GM18520 (cell line): ENCODE results near the gene ADM.

Experiments
- ATAC-seq: cut with Tn5 transposase; IDR thresholded peaks from one replicate; pipeline ENCODE4 v1.9.1; 2021; ENCODE audit not compliant: unreplicated experiment

ADM gene

DNA sequence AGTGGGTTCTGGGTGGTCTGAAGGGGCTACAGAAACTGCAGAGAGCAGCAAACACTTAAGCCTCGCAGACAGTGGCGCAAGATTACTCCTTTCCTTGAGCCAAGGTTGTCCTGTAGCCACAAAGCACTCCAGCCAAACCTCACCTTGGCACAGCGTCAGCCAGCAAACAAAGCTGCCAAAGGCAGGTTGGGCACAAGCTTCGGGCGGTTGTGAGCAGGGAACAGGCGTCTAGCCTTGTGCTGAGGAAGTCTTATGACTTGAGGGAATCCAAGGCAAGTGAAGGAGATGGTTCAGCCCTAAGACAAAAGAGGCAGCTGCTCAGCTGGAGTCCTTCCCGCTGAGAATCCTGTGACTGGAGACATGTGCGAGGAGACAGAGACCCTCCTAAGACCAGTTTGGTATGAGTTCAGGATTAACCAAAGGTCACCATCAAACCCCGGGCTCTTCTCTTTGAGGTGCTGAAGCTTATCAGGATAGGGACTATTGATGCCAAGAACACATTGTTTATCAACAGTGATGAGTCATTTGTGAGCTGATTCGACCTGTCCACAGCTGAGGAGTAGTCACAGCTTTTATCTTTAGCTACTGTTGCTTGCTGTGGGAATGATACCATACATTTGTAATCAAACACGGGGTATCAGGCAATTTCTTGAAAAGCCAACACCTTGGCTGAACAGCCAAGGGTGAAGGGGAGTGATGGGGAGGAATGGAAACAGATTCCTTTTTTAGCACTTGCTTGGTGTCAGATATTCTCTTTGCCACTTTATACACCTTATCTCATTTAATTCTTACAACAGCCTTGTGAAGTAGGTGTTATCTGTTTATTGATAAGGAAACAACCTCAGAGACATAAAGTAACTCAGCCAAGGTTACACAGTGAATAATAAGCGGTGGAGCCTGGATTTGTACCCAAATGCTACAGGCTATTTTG lies 4.6 kb downstream of the ADM start:
- no peak for ATAC-seq

DNA sequence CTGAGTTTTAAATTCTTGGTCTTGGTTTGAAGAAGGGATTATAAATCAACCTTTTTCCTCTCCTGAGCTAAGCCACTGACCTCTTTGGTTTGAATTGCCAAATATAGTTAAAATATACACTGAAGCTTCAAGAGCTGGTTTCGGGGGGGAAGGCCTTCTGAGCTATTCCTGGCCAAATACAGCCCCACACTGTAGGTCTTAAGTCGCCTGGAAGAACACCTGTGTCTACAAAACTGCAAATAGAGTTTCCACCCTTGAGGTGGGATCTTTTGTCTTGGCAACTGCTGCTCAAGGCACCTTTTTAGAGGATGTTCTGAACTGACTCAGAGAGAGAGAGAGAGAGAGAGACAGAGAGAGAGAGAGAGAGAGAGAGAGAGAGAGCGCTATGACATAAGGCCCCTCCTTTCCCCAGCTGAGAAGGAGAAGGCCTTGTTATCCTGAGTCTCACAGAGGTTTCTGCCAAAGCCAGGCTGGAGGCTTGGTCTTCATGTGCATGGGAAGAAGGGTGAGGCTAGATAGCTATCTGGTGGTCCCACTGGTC lies 5.5 kb downstream of the ADM start:
- no peak for ATAC-seq

DNA sequence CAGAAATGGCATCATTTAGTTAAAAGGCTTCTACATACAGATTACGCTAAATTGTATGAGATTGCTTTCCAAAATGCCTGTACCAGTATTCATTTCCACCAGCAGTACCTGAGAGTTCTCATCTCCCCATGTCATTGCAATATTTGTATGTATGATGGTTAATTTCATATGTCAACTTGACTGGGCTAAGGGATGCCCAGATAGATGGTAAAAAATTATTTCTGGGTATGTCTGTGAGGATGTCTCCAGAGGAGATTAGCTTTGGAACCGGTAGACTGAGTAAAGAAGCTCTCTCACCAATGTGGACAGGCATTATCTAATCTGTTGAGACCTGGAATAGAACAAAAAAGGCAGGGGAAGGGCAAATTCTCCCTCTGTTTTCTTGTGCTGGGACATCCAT lies 6.9 kb downstream of the ADM start:
- ATAC-seq, result no peak

DNA sequence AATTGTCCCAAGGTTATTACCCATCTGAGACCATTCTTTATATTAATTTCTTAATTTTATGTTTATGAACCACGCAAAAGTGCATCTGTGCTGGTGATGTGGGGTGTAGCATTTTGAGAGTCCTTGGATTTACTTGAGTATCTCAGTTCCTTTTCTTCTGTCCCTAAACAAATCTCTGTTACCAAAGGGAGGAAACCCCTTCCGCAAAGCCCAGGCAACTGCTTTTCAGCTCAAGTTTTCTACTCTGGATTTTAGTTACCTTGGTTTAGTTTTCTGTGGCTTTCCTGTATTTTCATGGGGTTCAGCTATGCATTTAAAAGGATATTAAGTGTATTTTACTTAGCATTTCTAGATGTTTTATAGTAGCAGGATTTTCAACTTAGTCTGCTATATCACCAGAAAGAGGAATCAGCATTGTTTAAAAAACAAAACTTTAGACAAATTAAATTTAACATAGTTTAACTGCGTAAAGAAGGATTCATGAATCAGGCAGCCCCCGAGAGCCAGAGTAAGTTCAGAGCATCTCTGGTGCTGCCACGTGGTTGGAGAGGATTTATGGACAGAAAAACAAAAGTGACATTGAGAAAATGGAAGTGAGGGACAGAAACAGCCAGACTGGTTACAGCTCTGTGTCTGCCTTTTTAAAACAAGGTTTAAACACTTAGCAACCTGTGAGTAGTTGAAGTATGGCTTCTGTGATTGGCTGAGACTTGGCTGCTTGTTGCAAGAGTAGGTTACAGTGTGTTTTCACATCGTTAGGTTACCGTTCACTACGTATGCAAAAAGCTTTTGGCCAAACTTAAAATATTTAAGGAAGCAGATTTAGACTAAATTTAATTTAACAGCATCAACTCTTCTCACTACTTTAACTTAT lies 9.6 kb downstream of the ADM start:
- peak; percentile 82 for ATAC-seq

DNA sequence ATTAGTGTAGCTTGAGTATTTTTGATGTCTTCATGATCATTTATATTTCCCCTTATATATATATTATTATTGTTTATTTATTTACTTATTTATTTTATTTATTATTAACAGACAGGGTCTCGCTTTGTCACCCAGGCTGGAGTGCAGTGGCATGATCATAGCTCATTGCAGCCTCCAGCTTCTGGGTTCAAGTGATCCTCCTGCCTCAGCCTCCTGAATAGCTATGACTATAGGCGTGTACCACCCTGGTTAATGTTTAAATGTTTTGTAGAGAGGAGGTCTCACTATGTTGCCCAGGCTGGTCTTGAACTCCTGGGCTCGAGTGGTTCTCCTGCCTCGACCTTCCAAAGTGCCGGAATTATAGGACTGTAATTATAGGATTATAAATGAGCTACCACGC lies 10.2 kb downstream of the ADM start:
- ATAC-seq, result no peak

DNA sequence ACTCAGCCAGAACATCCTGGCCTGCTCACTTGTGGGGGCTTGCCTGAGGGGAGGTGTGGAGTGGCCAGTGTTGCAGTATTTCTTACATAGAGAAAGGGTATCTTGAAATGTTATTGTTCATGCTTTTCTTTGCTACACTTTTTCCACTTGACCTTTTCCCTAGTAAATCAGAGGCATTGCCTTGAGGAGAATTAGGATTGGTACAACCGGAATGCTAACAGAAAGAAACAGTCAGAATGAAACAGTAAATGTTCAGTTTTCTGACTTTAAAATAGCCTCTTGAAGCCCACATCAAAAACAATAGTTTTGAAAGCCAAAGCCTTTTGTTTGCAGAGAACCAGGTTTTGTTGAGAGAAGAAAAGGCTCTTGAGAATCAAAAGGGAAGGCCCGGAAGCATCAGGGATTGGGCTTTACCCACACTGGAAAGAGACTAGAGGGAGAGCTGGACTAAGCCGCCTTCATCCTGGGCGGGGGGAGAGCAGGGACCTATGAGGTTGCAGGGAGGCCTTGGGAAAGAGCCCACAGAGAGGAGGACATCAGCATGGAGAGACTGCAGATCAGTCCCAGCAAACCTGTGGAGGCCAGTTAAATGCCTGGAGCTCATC lies 12.4 kb downstream of the ADM start:
- no peak for ATAC-seq

DNA sequence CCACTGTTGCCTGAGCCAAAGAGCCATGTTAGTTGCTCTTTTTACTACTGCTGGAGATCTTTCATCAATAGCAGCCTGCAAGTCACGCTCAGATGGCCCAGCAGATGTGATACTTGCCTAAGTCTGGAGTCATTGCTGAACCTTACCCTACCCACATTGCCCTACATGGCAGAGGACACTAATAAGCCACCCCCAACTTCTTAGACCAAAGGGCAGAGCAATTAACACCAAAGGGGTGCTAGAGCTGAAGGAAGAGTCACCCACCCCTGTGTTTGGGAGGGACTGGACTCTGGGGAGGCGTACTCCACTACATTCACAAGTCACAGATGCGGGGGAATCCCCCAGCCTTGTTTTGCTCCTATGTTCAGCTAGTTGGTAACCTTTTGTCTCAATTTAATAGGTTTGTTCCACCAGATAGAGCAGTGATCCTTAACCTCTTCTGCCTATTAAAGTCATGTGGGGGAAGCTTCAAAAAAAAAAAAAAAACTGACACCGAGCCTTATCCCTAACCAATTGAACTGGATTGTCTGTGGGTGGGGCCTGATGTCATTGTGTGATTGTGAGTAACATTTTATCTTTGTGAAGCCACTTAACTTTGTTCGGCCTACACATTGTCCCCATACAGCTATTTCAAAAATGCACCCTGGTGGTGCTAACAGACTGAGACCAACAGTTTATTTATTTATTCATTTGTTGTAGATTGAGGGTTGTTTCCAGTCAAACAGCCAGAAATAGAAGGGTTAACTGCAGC lies 13.1 kb downstream of the ADM start:
- no peak for ATAC-seq

DNA sequence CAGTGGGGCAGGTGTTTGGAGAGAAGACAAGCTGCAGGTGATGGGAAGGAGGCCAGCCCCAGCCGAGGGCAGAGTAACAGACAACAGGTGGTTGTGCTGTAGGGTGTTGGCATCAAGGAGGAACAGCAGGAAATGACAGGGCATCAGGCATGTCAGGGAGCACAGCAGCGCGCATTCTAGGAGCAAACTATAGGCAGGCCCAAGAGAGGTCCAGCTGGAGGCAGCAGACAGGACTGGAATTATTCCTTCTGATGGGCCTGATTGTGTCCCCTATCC lies 13.6 kb downstream of the ADM start:
- ATAC-seq, result no peak

DNA sequence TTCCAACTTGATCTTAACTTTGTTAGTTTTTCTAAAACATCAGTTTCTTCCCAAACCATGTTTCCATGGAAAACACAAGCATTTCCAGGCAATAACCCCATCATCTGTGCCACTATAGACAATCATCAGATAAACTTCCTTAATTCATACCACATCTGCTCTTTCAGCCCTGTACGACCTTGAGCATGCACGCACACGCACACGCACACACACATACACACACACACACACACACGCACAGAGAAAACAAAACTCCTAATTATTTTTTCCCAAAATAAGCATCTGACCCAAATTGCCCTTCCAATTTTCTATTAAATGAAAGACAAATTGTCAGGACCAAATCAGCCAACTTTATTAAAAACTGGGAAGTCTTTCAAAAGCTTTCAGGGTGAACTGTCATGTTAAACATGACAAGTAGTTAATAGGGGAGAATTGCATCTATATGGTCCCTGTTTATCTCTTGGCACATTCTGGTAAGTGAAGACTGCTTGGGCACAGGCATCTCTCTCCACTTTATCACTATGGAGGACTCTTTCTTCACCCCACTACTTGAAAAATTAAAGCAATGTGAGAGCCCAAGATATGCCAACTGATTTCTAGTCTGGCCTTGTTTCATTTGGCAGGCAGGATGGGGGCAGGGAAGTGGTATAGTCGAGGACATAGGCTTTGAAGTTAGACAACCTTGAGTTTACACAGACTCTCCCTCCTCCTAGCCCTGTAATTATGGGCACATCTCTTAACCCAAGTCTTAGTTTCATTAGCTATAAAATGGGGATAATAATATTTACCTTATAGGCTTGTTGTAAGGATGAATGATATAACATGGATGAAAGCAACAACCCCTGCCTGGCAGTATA lies 15.1 kb downstream of the ADM start:
- no peak for ATAC-seq

DNA sequence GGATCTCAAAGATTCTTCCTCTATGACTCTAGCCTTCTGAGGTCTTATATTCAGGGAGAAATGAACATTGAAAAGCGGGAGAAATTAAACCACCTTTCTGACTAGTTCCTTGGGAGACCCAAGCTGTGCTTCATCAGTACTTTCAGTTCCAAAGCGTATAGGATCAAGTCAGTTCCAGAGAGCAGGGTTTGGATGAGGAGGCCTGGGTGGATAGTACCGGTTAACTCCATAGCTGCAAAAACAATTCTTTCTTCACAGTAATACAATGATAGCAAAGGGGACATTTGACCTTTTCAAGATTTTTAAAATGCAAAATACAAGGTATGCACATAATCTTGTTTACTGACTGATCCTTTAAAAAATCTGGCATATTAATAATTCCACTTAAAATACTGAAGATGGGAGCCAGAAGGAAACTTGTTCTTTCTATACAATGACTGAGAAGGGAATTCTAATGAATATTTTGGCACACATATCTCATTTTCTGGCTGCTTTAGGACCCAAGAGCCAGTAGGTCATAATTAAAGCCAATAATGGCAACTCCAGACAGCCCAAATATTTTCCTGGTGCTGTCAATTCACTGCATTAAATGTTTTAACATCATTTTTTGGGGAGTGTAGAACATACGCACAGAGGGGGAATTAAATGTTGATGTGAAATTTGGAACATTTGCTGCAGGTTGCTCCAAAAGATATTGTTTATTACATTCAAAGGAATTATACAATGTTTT lies 16.0 kb downstream of the ADM start:
- no peak for ATAC-seq

DNA sequence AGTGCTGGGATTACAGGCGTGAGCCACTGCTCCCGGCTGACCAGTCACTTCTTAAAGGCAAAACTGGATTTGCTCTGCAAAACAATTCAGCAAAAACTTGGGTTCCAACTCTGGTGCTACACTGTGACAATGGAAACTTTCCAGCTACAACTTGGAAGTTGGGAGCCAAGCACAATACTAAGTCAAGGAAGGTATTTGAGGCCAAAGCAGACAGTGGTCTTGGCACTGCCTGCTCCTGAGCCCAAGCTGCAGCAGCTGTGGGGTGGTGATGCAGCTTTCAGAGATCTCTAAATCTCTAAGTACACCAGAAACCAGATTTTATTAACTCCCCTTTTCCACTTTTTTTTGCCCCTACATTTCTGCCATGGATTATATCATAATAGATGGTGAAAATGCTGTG lies 17.5 kb downstream of the ADM start:
- ATAC-seq, result no peak

DNA sequence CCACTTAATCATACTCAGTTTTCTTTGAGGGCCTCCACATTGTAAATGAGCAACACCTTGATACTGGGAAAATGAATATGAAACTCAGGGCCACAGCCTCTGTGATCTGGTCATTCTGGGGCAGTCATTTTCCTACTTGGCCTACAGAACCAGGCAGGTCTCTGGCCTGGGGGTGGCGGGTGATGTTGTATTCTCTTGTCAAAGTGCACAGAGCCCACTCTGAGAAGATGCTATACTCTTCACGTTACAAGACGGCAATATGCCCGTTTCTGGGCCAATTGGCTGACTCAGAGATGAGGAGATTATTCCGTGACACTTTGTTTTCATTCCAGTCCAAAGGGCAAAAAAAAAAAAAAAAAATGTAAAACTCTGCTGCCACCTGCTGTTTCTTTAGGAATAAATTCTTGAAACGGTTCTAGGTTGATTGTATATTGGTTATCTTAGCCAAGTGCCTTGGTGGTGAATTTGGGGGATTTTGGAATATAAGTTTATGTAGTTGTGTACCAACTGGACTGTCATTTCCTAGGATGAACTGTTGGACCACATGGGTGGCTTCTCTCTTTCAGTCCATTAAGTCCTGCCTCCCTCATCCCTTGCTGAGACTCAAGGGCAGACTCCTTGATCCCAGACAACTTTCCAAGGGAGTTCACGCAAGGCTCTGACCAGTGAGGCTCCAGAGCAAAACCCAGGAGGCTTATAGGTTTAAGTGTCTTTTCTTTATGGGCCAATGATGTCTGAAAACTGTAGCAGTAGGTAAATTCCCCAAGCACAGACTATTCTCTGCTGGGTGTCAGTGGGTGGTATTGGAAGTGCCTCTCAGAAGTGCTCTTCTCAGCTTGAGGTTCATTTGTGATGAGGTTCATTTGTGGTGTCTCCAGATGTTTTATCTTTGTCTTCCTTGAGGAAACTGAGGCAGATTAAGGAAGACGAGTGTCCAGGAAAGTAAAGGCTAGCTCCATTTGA lies 18.2 kb downstream of the ADM start:
- ATAC-seq, result no peak

DNA sequence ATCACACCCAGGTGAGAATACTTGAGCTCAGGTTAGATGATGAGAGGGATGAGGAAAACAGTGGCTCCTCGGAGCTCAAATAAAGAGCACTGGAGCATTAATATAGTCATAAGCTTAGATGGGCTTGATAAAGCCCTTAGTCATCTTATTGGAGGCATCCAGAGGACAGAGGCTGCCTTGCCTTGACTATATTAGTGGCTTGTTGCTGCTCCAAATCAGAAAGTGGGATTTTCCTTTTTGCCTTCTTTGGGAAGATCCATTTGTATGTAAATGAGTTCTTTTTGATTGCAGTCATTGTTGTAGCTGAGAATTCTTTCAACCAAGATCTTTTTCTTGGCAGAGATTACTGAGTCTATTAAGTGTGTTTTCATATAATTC lies 18.9 kb downstream of the ADM start:
- no peak for ATAC-seq

DNA sequence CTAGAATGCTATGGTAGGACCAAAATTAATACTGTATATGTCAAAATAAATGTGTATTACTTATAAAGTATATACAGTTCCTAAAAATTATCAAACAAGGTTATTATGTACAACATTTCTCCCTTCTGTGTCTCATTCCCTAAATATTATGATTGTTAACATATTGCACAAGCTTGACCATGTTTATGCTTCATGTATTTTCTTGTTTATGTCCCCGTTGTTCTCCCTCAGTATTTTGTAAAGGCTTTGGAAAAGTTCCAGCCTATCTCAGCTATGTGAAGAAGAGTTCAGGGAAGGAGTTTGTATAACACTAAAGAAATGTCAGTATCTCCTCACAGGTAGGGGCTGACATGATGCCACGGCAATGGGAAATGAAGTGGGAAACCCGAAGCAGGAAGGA lies 19.6 kb downstream of the ADM start:
- no peak for ATAC-seq

DNA sequence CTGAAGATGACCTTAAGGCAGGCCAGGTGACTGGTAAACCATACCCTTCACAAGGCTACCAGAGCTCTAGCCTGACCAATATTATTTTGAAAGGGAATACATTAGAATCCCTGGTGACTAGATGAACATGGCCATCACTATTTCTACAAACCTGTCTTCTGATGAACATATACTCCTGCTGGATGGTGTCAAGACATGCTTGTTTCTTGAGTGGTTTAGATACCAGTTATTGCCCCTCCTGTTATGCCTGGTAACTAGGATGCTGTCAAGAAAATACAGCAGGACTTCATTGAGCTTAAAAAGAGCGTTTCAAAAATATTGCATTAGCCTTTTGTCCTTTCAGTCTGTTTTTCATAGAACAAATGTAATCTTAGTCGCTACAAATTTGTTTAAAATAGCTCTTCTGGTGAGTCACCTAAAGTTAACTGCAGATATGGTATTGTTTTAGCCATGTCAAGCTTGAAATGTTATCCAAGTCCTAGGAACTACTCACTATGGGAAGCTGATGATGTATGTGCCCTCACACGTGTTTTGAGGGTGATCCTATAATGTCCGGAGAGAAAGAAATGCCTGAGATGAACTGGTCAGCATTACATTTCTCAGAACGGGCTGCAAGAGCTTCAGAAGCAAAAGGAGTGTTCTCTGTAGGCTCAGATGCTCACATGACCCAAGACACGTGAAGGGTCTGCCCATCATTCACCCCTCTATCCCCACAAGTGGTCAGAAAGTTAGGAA lies 20.6 kb downstream of the ADM start:
- no peak for ATAC-seq

DNA sequence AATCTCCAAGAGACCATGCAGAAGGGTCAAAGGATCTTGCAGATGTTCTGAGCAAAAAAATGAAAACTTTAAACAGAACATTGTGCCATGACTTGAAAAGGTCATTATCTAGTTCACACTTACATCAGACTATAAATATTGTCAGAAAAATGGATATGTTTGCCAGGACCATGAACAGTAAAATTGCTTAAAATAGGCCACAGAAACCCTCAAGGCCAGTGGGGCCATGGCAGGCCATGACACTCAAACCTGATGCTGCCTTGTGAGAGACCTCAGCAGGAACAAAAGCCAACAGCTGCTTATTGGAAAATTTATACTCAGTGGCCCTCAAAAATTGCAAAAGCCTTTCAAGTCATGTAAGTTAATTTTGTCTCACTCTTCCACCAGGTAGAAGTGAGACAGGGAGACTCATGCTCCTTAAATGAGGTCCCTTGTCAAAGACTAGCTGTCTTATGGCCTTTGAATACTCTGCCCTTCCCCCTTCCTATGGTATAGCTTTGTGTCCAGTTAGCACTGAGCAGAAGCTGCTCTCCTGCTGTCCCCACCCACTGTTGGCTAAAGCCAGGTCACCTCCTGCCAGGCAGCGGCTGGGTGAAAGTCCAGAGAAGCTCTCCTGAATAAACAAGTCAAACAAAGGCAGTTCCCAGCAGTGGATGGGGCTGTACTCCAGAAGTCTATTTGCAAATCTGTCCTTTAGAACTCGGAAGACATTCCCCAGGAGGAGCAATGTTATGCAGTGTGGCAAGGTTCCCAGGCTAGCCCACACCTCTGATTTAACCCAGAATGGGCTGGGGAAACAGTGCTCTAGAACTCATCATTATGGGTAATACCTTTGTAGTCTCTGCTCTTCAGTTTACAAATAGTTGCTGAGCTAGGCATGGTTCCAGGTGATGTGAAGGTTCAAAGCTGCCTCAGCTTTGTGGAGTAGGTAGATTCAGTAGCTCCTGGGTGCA lies 21.4 kb downstream of the ADM start:
- no peak for ATAC-seq
